AG08396 (cell line): Measurements from ENCODE around the gene DCUN1D2.
A peak's percentile ranks its signal among the peaks of the same experiment; 100 is the strongest.
"Not testable (repeated sequence)": the region's sequence is repeated elsewhere in the genome, so short reads cannot be mapped to it uniquely, and the experiment has no call there.

Source experiments
- DNase-seq: peaks from one replicate; pipeline ENCODE4 v3.0.0; 2012; ENCODE audit warnings: low spot score, mixed read lengths

DCUN1D2 gene

GRCh38 chr13:113489549-113490495, 689 bp downstream of the DCUN1D2 start:
- DNase-seq: peak; percentile 77

GRCh38 chr13:113489171-113489548, 1.4 kb downstream of the DCUN1D2 start:
- no peak for DNase-seq

- DNase-seq: no peak
These were observed 2.2 kb downstream of the DCUN1D2 start for GRCh38 chr13:113488283-113488682.

- DNase-seq: no peak
These were observed 3.8 kb downstream of the DCUN1D2 start for GRCh38 chr13:113486698-113487097.

- DNase-seq: no peak
These were observed 5.0 kb downstream of the DCUN1D2 start for GRCh38 chr13:113485545-113485944.

- no peak for DNase-seq
These were observed 6.8 kb downstream of the DCUN1D2 start for GRCh38 chr13:113483504-113484293.

- DNase-seq: no peak
These were observed 7.4 kb downstream of the DCUN1D2 start for GRCh38 chr13:113483081-113483480.

- no peak for DNase-seq
These were observed 11.3 kb downstream of the DCUN1D2 start for GRCh38 chr13:113479179-113479578.

GRCh38 chr13:113477724-113478123, 12.8 kb downstream of the DCUN1D2 start:
- DNase-seq: no peak

GRCh38 chr13:113476811-113477210, 13.7 kb downstream of the DCUN1D2 start:
- DNase-seq: no peak

GRCh38 chr13:113475911-113476310, 14.6 kb downstream of the DCUN1D2 start:
- no peak for DNase-seq

- no peak for DNase-seq
These were observed 15.2 kb downstream of the DCUN1D2 start for GRCh38 chr13:113475280-113475679.

GRCh38 chr13:113474179-113474578, 16.3 kb downstream of the DCUN1D2 start:
- DNase-seq: peak; percentile 52

- no peak for DNase-seq
These were observed 18.0 kb downstream of the DCUN1D2 start for GRCh38 chr13:113472355-113473025.

GRCh38 chr13:113471844-113472243, 18.7 kb downstream of the DCUN1D2 start:
- no peak for DNase-seq

GRCh38 chr13:113470635-113471163, 19.8 kb downstream of the DCUN1D2 start:
- not testable (repeated sequence) for DNase-seq

- DNase-seq: no peak
These were observed 20.4 kb downstream of the DCUN1D2 start for GRCh38 chr13:113470073-113470472.

GRCh38 chr13:113469582-113469981, 20.9 kb downstream of the DCUN1D2 start:
- no peak for DNase-seq

- DNase-seq: no peak
These were observed 21.9 kb downstream of the DCUN1D2 start for GRCh38 chr13:113468472-113469201.

- no peak for DNase-seq
These were observed 22.5 kb downstream of the DCUN1D2 start for GRCh38 chr13:113468029-113468428.

- DNase-seq: no peak
These were observed 24.1 kb downstream of the DCUN1D2 start for GRCh38 chr13:113466383-113466782.
